Stimulated activated CD8-positive, alpha-beta memory T cell treated with anti-CD3 and anti-CD28 coated beads, Interleukin-7, amount 100 ng/mL, for 1 hour (primary cell): ENCODE measurements around the gene PTGDR2.

Experiments used
- DNase-seq, 2 donors: peaks; one replicate each; pipeline ENCODE4 v3.0.0-alpha.2; 2020; ENCODE audit warnings: low read depth in 2 of 2

The PTGDR2 gene

GRCh38 chr11:60810569-60810968 is 45.2 kb downstream of the PTGDR2 start:
- DNase-seq, result no peak

GRCh38 chr11:60810151-60810550 is 45.6 kb downstream of the PTGDR2 start:
- DNase-seq, result no peak

GRCh38 chr11:60809691-60810090 is 46.1 kb downstream of the PTGDR2 start:
- no peak for DNase-seq

GRCh38 chr11:60809249-60809648 is 46.5 kb downstream of the PTGDR2 start:
- DNase-seq, result no peak

- DNase-seq, result no peak
Observed at GRCh38 chr11:60803273-60803936, 52.3 kb downstream of the PTGDR2 start.

GRCh38 chr11:60801194-60801593 is 54.6 kb downstream of the PTGDR2 start:
- DNase-seq, result no peak
